ENCODE results near the gene NRXN2.

- TF ChIP-seq EP300 (IDR thresholded peaks at IDR 0.05; ENCODE audit: borderline replicate concordance) (no peak), NFIC (IDR thresholded peaks at IDR 0.05) (no peak), TAF1 (IDR thresholded peaks at IDR 0.05; ENCODE audit: low read depth) (no peak), RAD21 (IDR thresholded peaks at IDR 0.05; ENCODE audit: low read depth) (no peak), TEAD4 (IDR thresholded peaks at IDR 0.05) (no peak), MAX (IDR thresholded peaks at IDR 0.05) (no peak), REST (IDR thresholded peaks at IDR 0.05; ENCODE audit: low read depth) (no peak)
These were observed 49.7 kb downstream of the NRXN2 start for GRCh38 chr11:64673279-64673678.

All from Ishikawa (cell line).